Stimulated activated effector memory CD8-positive, alpha-beta T cell treated with anti-CD3 and anti-CD28 coated beads, Interleukin-12 subunit alpha, Interleukin-12 subunit beta, amount 100 ng/mL, for 72 hours (primary cell): ENCODE results near the gene PHLDA1.

Experiments used
- ATAC-seq: fragments of 150-1000 bp; cut with Tn5 transposase; 2 replicates; pipeline ENCODE4 v1.10.0; 2021
- DNase-seq, 2 donors: peaks; one replicate each; pipeline ENCODE4 v3.0.0; 2021 to 2022; ENCODE audit warnings: low spot score in 2 of 2
- H3K27ac Mint-ChIP-seq: one replicate; pipeline ENCODE4 v1.8.0; 2022; ENCODE audit warnings: mild to moderate bottlenecking, mixed read lengths
- H3K36me3 Mint-ChIP-seq: one replicate; pipeline ENCODE4 v1.8.0; 2022; ENCODE audit warnings: mild to moderate bottlenecking, mixed read lengths
- H3K4me1 Mint-ChIP-seq: one replicate; pipeline ENCODE4 v1.8.0; 2022; ENCODE audit warnings: mixed read lengths
- H3K4me3 Mint-ChIP-seq: one replicate; pipeline ENCODE4 v1.8.0; 2022; ENCODE audit warnings: mild to moderate bottlenecking, mixed read lengths
- H3K9me3 Mint-ChIP-seq: one replicate; pipeline ENCODE4 v1.8.0; 2022; ENCODE audit warnings: mixed read lengths

PHLDA1 gene

GRCh38 chr12:76012644-76013043 lies 18.9 kb downstream of the PHLDA1 start:
- Mint-ChIP-seq H3K9me3 (no peaks in the 10 kb centered on the region), H3K4me1 (peaks cover 15% of the 10 kb centered on the region), H3K27ac (no peak overlapping the region), H3K4me3 (no peak overlapping the region), H3K36me3 (no peaks in the 10 kb centered on the region)
- DNase-seq: no peak
- ATAC-seq: no peak

- H3K9me3 Mint-ChIP-seq: no peaks in the 10 kb centered on the region
- ATAC-seq: no peak
- H3K36me3 Mint-ChIP-seq: no peaks in the 10 kb centered on the region
- H3K4me1 Mint-ChIP-seq: peaks cover 10% of the 10 kb centered on the region
- no peak overlapping the region for H3K4me3 Mint-ChIP-seq
- H3K27ac Mint-ChIP-seq: peak overlapping the region; percentile 66
- no peak for DNase-seq
These were observed 20.7 kb downstream of the PHLDA1 start for GRCh38 chr12:76010732-76011458.

- H3K36me3 Mint-ChIP-seq: no peaks in the 10 kb centered on the region
- no peak overlapping the region for H3K4me3 Mint-ChIP-seq
- H3K27ac Mint-ChIP-seq: no peak overlapping the region
- DNase-seq (no peak), ATAC-seq (no peak)
- H3K9me3 Mint-ChIP-seq: peaks cover 4% of the 10 kb centered on the region
- H3K4me1 Mint-ChIP-seq: no peaks in the 10 kb centered on the region
These were observed 23.1 kb downstream of the PHLDA1 start for GRCh38 chr12:76008428-76008827.

GRCh38 chr12:76007640-76008039 lies 23.9 kb downstream of the PHLDA1 start:
- DNase-seq (no peak), ATAC-seq (no peak)
- H3K4me1 Mint-ChIP-seq: no peaks in the 10 kb centered on the region
- H3K27ac Mint-ChIP-seq: no peak overlapping the region
- H3K4me3 Mint-ChIP-seq: no peak overlapping the region
- no peaks in the 10 kb centered on the region for H3K36me3 Mint-ChIP-seq
- peaks cover 4% of the 10 kb centered on the region for H3K9me3 Mint-ChIP-seq

GRCh38 chr12:76006028-76006925 lies 25.3 kb downstream of the PHLDA1 start:
- Mint-ChIP-seq H3K9me3 (peaks cover 4% of the 10 kb centered on the region), H3K36me3 (no peaks in the 10 kb centered on the region), H3K4me1 (no peaks in the 10 kb centered on the region), H3K4me3 (no peak overlapping the region), H3K27ac (no peak overlapping the region)
- ATAC-seq (no peak), DNase-seq (no peak)

- H3K36me3 Mint-ChIP-seq: no peaks in the 10 kb centered on the region
- H3K27ac Mint-ChIP-seq: no peak overlapping the region
- no peak overlapping the region for H3K4me3 Mint-ChIP-seq
- ATAC-seq (no peak), DNase-seq (no peak)
- H3K4me1 Mint-ChIP-seq: no peaks in the 10 kb centered on the region
- H3K9me3 Mint-ChIP-seq: peaks cover 4% of the 10 kb centered on the region
These were observed 28.3 kb downstream of the PHLDA1 start for GRCh38 chr12:76003355-76003638.

- ATAC-seq: no peak
- no peak for DNase-seq
- Mint-ChIP-seq H3K9me3 (peaks cover 4% of the 10 kb centered on the region), H3K4me1 (no peaks in the 10 kb centered on the region), H3K4me3 (no peak overlapping the region), H3K27ac (no peak overlapping the region), H3K36me3 (no peaks in the 10 kb centered on the region)
These were observed 28.8 kb downstream of the PHLDA1 start for GRCh38 chr12:76002598-76003354.

- Mint-ChIP-seq H3K36me3 (peaks cover 10% of the 10 kb centered on the region), H3K9me3 (no peaks in the 10 kb centered on the region), H3K4me1 (peaks cover 18% of the 10 kb centered on the region), H3K4me3 (no peak overlapping the region), H3K27ac (no peak overlapping the region)
- DNase-seq: no peak
- ATAC-seq: no peak
These were observed 33.1 kb downstream of the PHLDA1 start for GRCh38 chr12:75998292-75999063.

- H3K4me1 Mint-ChIP-seq: peaks cover 25% of the 10 kb centered on the region
- ATAC-seq (no peak), DNase-seq (no peak)
- H3K36me3 Mint-ChIP-seq: peaks cover 10% of the 10 kb centered on the region
- no peaks in the 10 kb centered on the region for H3K9me3 Mint-ChIP-seq
- H3K27ac Mint-ChIP-seq: no peak overlapping the region
- H3K4me3 Mint-ChIP-seq: no peak overlapping the region
These were observed 33.9 kb downstream of the PHLDA1 start for GRCh38 chr12:75997658-75998057.

- H3K9me3 Mint-ChIP-seq: no peaks in the 10 kb centered on the region
- no peak overlapping the region for H3K4me3 Mint-ChIP-seq
- H3K4me1 Mint-ChIP-seq: peaks cover 28% of the 10 kb centered on the region
- peaks cover 10% of the 10 kb centered on the region for H3K36me3 Mint-ChIP-seq
- DNase-seq: no peak
- H3K27ac Mint-ChIP-seq: no peak overlapping the region
- no peak for ATAC-seq
These were observed 34.6 kb downstream of the PHLDA1 start for GRCh38 chr12:75996861-75997447.

- DNase-seq (no peak), ATAC-seq (no peak)
- H3K9me3 Mint-ChIP-seq: no peaks in the 10 kb centered on the region
- H3K27ac Mint-ChIP-seq: peak overlapping the region; percentile 94
- no peak overlapping the region for H3K4me3 Mint-ChIP-seq
- peaks cover 37% of the 10 kb centered on the region for H3K4me1 Mint-ChIP-seq
- peaks cover 10% of the 10 kb centered on the region for H3K36me3 Mint-ChIP-seq
These were observed 35.9 kb downstream of the PHLDA1 start for GRCh38 chr12:75995691-75996090.

- Mint-ChIP-seq H3K4me1 (peaks cover 40% of the 10 kb centered on the region), H3K27ac (peak overlapping the region; percentile 94), H3K4me3 (peak overlapping the region; percentile 27), H3K9me3 (no peaks in the 10 kb centered on the region), H3K36me3 (peaks cover 10% of the 10 kb centered on the region)
- peak in 1 of 2 donors; percentile 71 for DNase-seq
- peak; percentile 94 for ATAC-seq
These were observed 37.4 kb downstream of the PHLDA1 start for GRCh38 chr12:75994069-75994740.

GRCh38 chr12:75991753-75992152 lies 39.8 kb downstream of the PHLDA1 start:
- DNase-seq: no peak
- peaks cover 6% of the 10 kb centered on the region for H3K9me3 Mint-ChIP-seq
- peaks cover 10% of the 10 kb centered on the region for H3K36me3 Mint-ChIP-seq
- H3K27ac Mint-ChIP-seq: no peak overlapping the region
- peak; percentile 31 for ATAC-seq
- H3K4me1 Mint-ChIP-seq: peaks cover 47% of the 10 kb centered on the region
- H3K4me3 Mint-ChIP-seq: no peak overlapping the region

- peak overlapping the region; percentile 29 for H3K27ac Mint-ChIP-seq
- no peak for DNase-seq
- peaks cover 10% of the 10 kb centered on the region for H3K36me3 Mint-ChIP-seq
- H3K9me3 Mint-ChIP-seq: peaks cover 6% of the 10 kb centered on the region
- peaks cover 45% of the 10 kb centered on the region for H3K4me1 Mint-ChIP-seq
- H3K4me3 Mint-ChIP-seq: no peak overlapping the region
- ATAC-seq: no peak
These were observed 41.2 kb downstream of the PHLDA1 start for GRCh38 chr12:75990189-75990912.
